GM10248 (cell line): ENCODE data around the gene SLC35D3.

ENCODE experiments used
- CTCF ChIA-PET: fragments of 300-600 bp; sonication (Branson Sonifier 250); formaldehyde crosslinking; extraction: SDS; loops from one replicate; lab custom pipeline; 2021; ENCODE audit warnings: antibody characterized with exemption; lab: Yijun Ruan, JAX
- POLR2A ChIA-PET: fragments of 350-650 bp; sonication (Branson Sonifier 250); formaldehyde crosslinking; extraction: SDS; loops from one replicate; lab custom pipeline; 2020; ENCODE audit warnings: antibody characterized with exemption; lab: Yijun Ruan, JAX
- DNase-seq: peaks from one replicate; pipeline ENCODE4 v3.0.0; 2012; ENCODE audit errors: extremely low spot score
- TF ChIP-seq, protein P1 (sequence below): IDR thresholded peaks from 2 replicates; pipeline ENCODE4 v1.5.1; 2012; ENCODE audit warnings: mild to moderate bottlenecking, low read depth; ENCODE audit errors: extremely low read depth, missing control alignments, control extremely low read depth

SLC35D3 gene

DNA sequence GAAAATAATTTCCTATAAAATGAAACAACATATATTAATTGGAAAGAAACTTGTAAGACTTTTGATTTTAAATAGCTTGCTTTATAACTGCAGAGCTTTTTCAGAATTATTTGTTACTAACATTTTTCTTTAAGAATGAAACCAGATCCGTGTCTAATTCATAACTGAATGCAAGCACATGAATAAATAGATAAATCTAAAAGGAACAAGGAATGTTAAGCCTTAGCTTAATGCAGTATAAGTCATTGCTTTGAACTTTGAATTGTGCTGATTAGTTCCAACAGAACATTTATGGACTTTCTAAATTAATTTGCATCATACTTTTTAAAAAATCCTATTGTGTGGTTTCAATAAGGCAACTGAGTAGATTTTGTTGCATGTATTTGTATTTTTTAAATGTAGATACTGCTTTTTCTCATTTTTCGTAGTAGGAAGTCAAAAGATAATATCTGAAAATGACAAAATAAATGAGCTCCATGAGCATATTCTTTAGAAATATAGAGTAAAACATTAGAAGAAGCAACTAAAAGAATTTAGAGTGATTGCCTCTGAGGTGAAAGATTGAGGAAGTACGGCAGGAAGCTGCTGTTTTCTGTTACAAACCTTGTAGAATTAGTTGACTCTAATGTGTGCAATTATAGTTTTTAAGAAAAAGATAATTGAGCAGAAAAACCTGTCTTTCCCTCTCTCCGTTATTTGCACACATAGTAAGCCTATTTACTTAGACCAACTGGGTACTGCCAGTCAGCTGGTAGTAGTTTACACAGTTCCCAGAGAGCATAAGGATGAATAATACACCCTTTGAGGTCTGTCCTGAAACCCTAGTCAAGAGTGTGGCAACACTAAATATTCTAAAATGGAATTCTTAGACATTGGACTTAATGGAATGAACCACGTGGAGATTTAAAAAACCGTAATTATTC lies 32.6 kb upstream of the SLC35D3 start:
- POLR2A ChIA-PET, result no interaction called here
- TF ChIP-seq, protein P1, sequence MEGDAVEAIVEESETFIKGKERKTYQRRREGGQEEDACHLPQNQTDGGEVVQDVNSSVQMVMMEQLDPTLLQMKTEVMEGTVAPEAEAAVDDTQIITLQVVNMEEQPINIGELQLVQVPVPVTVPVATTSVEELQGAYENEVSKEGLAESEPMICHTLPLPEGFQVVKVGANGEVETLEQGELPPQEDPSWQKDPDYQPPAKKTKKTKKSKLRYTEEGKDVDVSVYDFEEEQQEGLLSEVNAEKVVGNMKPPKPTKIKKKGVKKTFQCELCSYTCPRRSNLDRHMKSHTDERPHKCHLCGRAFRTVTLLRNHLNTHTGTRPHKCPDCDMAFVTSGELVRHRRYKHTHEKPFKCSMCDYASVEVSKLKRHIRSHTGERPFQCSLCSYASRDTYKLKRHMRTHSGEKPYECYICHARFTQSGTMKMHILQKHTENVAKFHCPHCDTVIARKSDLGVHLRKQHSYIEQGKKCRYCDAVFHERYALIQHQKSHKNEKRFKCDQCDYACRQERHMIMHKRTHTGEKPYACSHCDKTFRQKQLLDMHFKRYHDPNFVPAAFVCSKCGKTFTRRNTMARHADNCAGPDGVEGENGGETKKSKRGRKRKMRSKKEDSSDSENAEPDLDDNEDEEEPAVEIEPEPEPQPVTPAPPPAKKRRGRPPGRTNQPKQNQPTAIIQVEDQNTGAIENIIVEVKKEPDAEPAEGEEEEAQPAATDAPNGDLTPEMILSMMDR, result no peak
- CTCF ChIA-PET, result interaction anchor here (0.8 to 1.0 kb wide), 2 partner anchors 13 to 245 kb away, joined by 3 read pairs; no protein-coding TSS in a partner anchor
- DNase-seq, result no peak

DNA sequence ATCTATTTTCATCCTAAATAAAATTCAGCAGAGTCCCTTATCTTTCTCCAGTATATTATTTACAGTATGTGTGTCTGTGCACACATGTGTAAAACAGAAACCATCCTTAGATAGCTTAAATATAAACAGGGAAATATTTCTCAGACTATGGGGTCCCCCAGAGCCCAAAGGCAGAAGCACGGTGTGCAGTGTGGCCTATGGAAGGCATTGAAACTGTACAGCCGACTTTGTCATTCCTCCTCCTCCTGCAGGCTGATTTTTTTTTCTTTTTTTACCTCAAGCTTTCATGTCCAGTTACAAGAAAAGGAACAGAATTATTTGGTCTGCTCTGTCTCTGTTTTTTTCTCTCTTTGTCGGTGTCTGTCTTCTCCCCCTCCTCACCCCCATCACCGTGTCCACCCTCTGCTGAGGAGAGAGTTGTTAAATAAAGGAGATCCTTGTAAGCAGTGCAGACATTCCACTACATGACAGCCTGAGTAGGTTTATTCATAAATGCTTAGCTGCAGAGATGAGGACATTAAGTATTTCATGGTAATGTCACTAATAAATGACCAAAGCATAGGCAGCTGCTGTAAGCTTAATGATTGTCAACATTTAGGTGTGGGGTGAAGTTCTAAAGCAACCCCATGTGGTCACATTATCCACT lies 31.8 kb upstream of the SLC35D3 start:
- CTCF ChIA-PET, result interaction anchor here (0.7 to 1.0 kb wide), 3 partner anchors 10 to 525 kb away, joined by 3 read pairs; no protein-coding TSS in a partner anchor
- no peak for DNase-seq
- TF ChIP-seq, protein P1, result no peak
- POLR2A ChIA-PET, result no interaction called here

DNA sequence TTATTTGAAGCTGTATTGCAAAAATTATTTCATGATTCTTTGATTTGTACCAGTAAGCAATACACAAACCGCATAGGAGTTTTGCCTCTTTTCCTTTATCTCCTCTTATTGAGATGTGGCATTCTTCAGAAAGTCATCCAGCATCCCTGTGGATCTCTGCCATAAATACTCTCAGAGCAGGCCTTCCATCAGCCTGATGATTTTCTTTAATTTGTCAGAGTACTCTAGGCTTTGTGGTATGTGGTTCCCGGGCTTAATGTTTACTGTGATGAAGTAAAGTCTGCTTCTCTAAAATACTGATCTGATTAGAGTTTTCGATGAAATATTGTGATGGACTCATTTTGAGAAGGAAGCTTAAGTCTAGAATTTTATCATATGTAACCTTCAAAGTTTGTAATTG lies 31.1 kb upstream of the SLC35D3 start:
- ChIA-PET CTCF (interaction anchor here (0.7 to 1.0 kb wide), 2 partner anchors 11 to 524 kb away, joined by 3 read pairs; no protein-coding TSS in a partner anchor), POLR2A (no interaction called here)
- DNase-seq, result no peak
- TF ChIP-seq, protein P1, result no peak

DNA sequence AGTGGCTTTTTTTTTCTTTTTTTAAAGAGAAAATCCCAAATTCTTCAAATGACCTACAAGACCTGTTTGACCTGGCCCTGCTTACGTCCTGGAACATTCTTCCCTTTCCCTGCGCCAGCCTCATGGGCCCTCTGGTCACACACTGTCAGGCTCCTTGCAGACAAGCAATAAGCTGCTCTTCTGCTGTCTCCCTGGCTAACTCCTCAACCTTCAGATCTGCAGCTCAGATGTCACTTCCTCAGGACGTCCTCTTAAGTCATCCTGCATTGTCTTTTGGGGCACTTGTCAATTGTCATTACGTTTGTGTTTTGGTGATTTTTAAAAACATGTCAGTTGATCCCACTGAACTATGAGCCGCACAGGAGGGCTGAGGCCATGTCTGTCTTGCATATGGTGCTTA lies 28.9 kb upstream of the SLC35D3 start:
- ChIA-PET CTCF (no interaction called here), POLR2A (no interaction called here)
- DNase-seq, result no peak
- TF ChIP-seq, protein P1, result no peak

DNA sequence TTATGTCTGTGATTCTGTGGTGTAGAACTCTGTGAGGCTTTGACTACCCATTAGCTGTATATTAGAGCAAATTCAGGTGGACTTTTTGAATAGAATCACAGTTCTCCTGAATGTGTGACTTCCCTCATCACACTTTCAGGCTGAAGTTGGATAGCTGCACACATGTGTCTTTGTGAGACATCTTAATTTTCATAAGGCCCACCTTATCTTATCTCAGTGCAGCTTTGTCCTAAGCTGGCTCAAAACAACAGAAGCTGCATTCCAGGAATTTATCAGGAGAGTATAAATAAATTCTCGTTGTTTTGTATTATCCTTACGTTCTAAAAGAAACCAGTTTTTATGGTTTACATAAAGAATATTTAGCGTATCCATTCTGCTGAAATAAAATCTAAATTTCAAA lies 26.2 kb upstream of the SLC35D3 start:
- ChIA-PET POLR2A (no interaction called here), CTCF (interaction anchor here (0.7 to 1.6 kb wide), 5 partner anchors 8 to 252 kb away, joined by 3 to 5 read pairs (median 4); no protein-coding TSS in a partner anchor)
- TF ChIP-seq, protein P1, result no peak
- DNase-seq, result no peak

DNA sequence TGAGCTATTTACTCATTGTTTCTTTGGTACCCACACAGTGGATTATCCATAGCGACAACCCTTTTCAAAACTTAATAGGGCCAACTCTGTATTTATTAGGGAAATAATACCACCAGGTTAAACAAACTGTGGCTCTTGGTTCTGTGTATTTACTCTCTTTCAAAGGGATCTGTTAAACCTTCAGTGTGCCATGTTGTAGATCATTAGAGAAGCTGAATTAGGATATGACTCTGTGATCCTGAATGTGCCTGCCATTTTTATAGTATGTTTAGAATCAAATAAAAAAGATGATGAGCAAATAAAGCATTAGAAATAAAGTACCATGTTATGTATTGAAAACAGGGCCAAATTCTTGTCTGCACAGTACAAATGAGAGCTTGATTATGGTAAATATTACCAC lies 25.0 kb upstream of the SLC35D3 start:
- TF ChIP-seq, protein P1, result no peak
- CTCF ChIA-PET, result interaction anchor here (1.1 to 1.6 kb wide), 3 partner anchors 9 to 20 kb away, joined by 4 to 5 read pairs (median 4); no protein-coding TSS in a partner anchor
- DNase-seq, result no peak
- POLR2A ChIA-PET, result no interaction called here
